Psoas muscle (tissue), 8 donors: ENCODE data around the gene SMC2. TPM values are rescaled to one million over a fixed set of nuclear protein-coding genes. Genes with fewer than 3 reads are reported as not detected.

ENCODE experiments used
- ATAC-seq, 4 donors: fragments of 200-7000 bp; cut with Tn5 transposase; one replicate each; pipeline ENCODE4 v1.9.1; 2020; ENCODE audit warnings: moderate library complexity in 3 of 4, mild to moderate bottlenecking in 2 of 4
- DNase-seq, 2 donors: peaks; one replicate each; pipeline ENCODE4 v3.0.0-alpha.2; 2020
- H3K27ac ChIP-seq: fragments of 200-600 bp; one replicate; pipeline ENCODE4 v1.8.0; 2022
- H3K27me3 ChIP-seq, 3 donors: fragments of 200-600 bp in 1 of 3; one replicate each; pipeline versions ENCODE4 v1.6.1 to v1.8.0; 2013 to 2022; ENCODE audit warnings: low read length in 2 of 3, mild to moderate bottlenecking in 2 of 3, moderate library complexity in 1 of 3; ENCODE audit not compliant: insufficient read depth in 3 of 3
- H3K36me3 ChIP-seq, 2 donors: fragments of 200-600 bp in 1 of 2; one replicate each; pipeline versions ENCODE4 v1.6.1 to v1.8.0; 2013 to 2022; ENCODE audit warnings: low read depth in 1 of 2, mild to moderate bottlenecking in 1 of 2, moderate library complexity in 1 of 2; ENCODE audit not compliant: insufficient read depth in 1 of 2
- H3K4me1 ChIP-seq: fragments of 200-600 bp; one replicate; pipeline ENCODE4 v1.8.0; 2022
- H3K4me3 ChIP-seq: fragments of 200-600 bp; one replicate; pipeline ENCODE4 v1.8.0; 2022; ENCODE audit warnings: mild to moderate bottlenecking
- H3K9me3 ChIP-seq: fragments of 200-600 bp; one replicate; pipeline ENCODE4 v1.8.0; 2022
- WGBS, 3 donors: extraction: QIAGEN DNeasy Blood & Tissue Kit; methylation state at CpG; one replicate each; pipeline versions ENCODE4 v1.1.6 to v1.1.7; 2013; 5-methylcytosine and 5-hydroxymethylcytosine counted together
- intact Hi-C, 2 donors: fragments of 100-400 bp; cut with DNase I; formaldehyde crosslinking; loops; one replicate each; pipeline versions ENCODE4 v1.11.0 to v1.14.2; 2022
- polyA plus RNA-seq, 3 donors: library from polyadenylated mRNA; stranded (reverse); fragments of 200-250 nt; gene quantifications; one replicate each; pipeline ENCODE4 v1.2.3, GENCODE V29; 2013
- total RNA-seq, 4 donors: library from RNA; stranded (reverse); fragmentation: NEBNext Ultra II Directional in 2 of 4; extraction: Animal tissue kit (Norgen Biotek cat#: 25700) in 2 of 4; gene quantifications; one replicate each; pipeline versions ENCODE4 v1.2.1 to v1.2.4, GENCODE V29; 2021 to 2023
- TF ChIP-seq, protein P1 (sequence below): fragments of 200-600 bp; IDR thresholded peaks from one replicate; pipeline ENCODE4 v1.8.0; 2022; ENCODE audit warnings: antibody characterized with exemption
- donor health status: healthy with polysubstance abuse.
- donor health status: DM: no; HTN: no; CAD: no; lungs with moderate emphysema.
- donor health status: Bipolar disorder and iron deficiency.
- donor health status: healthy.
- donor health status: DM: yes; HTN: yes; CAD: no.
- donor health status: DM: no; HTN: no; CAD: no.
- donor health status: DM: no; HTN: no; CAD: no.
- donor health status: DM: yes; HTN: yes; CAD: no.

The SMC2 gene
- total and polyA plus RNA-seq, 7 donors: 1.6 to 6.3 (median 3.2) TPM

DNA sequence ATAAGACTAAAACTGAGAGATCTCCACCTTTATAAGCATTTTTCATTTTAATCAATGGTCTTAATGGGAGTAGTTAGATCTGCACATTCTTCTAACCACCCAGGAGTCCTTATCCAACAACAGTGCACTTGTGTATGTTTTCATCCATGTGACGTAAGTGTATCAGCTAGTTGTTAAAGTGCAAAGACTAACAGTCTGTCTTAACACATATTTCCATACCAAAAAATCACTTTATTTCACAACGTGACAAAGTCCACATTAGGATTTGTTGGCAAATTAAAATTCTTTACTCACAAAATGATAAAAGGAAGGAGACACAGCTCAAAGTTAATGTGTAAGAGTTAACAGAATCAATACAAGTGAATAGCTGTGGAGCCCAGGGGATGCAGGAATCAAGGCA lies 1.9 kb upstream of the SMC2 start:
- Histone ChIP-seq H3K27me3 (no peaks in the 10 kb centered on the region), H3K36me3 (no peaks in the 10 kb centered on the region), H3K4me1 (peaks cover 22% of the 10 kb centered on the region), H3K9me3 (no peaks in the 10 kb centered on the region), H3K27ac (no peak overlapping the region), H3K4me3 (peak overlapping the region; percentile 70)
- DNase-seq (no peak), ATAC-seq (no peak)
- 46 to 50% (median 49%) methylated on average over 2 of the region's 2 CpGs for WGBS, 3 donors
- intact Hi-C loops: loop anchor here in 1 of 2 donors (10.0 kb wide), 1 partner anchor 653 kb away; the partner anchor contains the start of gene NIPSNAP3A
- TF ChIP-seq, protein P1, sequence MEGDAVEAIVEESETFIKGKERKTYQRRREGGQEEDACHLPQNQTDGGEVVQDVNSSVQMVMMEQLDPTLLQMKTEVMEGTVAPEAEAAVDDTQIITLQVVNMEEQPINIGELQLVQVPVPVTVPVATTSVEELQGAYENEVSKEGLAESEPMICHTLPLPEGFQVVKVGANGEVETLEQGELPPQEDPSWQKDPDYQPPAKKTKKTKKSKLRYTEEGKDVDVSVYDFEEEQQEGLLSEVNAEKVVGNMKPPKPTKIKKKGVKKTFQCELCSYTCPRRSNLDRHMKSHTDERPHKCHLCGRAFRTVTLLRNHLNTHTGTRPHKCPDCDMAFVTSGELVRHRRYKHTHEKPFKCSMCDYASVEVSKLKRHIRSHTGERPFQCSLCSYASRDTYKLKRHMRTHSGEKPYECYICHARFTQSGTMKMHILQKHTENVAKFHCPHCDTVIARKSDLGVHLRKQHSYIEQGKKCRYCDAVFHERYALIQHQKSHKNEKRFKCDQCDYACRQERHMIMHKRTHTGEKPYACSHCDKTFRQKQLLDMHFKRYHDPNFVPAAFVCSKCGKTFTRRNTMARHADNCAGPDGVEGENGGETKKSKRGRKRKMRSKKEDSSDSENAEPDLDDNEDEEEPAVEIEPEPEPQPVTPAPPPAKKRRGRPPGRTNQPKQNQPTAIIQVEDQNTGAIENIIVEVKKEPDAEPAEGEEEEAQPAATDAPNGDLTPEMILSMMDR: no peak

DNA sequence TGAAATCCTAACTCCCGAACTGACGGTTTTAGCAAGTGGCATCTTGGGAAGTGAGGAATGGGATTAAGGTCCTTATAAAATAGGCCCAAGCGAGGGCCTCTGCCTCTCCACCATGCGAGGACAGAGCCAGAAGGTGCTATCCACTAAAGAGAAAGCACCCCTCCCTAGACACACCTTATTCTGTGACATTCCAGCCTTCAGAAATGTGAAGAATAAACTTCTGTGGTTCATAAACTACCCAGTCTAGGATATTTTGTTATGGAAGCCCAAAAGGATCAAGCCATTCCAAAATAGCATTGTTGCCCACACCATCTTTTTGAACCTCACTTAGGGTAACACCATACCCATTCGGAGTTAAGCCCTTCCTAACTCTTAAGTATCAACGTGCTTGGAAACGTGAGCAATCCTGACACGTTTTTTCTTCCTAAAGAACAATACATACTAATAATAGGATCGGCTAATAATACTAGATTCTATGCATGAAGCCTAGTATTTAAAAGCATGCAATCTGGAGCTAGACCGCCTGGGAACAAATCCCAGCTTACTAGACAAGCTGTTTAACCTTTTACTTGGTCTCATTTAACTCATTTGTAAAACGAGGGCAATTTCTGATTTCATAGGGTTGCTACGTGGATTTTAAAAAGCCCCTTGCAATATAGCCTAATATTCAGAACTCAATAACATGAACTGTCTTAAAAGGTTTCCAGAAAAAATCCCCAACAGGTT lies 1.1 kb upstream of the SMC2 start:
- peak overlapping the region; percentile 97 for H3K27ac ChIP-seq
- H3K36me3 ChIP-seq: no peaks in the 10 kb centered on the region
- TF ChIP-seq, protein P1: no peak
- H3K4me1 ChIP-seq: peaks cover 22% of the 10 kb centered on the region
- H3K4me3 ChIP-seq: peak overlapping the region; percentile 70
- H3K9me3 ChIP-seq: no peaks in the 10 kb centered on the region
- peak in 1 of 4 donors; percentile 15 for ATAC-seq
- intact Hi-C loops: loop anchor here in 1 of 2 donors (10.0 kb wide), 1 partner anchor 652 kb away; the partner anchor contains the start of gene NIPSNAP3A
- 15 to 18% (median 16%) methylated on average over 12 of the region's 12 CpGs for WGBS, 3 donors
- H3K27me3 ChIP-seq: no peaks in the 10 kb centered on the region
- DNase-seq: no peak

DNA sequence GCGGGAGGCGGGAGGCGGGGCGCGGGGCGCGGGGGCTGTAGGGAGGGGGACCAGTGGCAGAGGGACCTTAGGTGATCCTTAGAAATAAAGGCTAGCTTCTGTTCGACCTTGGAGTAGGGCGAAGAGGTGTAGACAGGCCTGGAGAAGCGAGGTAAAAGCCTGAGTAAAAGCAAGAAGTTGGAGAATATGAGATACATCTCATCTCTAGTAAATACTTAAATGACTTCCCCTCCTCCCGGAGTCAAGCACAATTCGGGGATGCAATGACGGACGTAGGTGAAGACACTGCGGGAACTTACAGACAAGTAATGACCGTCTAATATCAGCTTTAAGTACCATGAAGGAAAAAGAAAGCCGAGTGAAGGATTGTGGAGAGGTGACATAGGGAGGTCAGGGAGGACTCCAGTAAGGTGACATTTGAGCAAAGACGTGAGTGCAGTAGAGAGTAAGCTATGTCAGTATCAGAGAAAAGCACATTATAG lies 466 bp downstream of the SMC2 start:
- Histone ChIP-seq H3K4me1 (peaks cover 22% of the 10 kb centered on the region), H3K27me3 (no peaks in the 10 kb centered on the region), H3K27ac (peak overlapping the region; percentile 97), H3K4me3 (peak overlapping the region; percentile 70), H3K36me3 (no peaks in the 10 kb centered on the region), H3K9me3 (no peaks in the 10 kb centered on the region)
- no peak for ATAC-seq
- WGBS, 3 donors: 0 to 1% (median 1%) methylated on average over 18 of the region's 18 CpGs
- intact Hi-C loops: loop anchor here in 1 of 2 donors (10.0 kb wide), 1 partner anchor 650 kb away; the partner anchor contains the start of gene NIPSNAP3A
- TF ChIP-seq, protein P1: no peak
- no peak for DNase-seq

DNA sequence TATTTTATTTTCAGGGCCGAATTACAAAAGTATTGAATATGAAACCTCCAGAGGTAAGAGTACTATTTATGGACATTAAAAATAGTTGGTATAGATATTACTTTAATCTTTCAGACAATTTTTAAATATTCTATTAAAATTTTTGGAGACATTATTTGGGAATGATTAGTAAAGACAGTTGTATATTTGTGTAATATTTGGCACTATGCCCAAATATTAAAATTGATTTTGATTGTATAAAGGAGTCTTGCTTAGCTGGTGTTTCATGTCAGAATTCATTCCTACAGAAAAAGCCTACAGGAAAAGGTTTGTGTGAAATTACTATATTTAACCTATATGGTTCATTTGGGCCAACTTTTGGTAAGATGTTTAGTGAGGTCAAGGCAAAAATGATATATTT lies 5.5 kb downstream of the SMC2 start:
- no peaks in the 10 kb centered on the region for H3K27me3 ChIP-seq
- ATAC-seq (no peak), DNase-seq (no peak)
- peaks cover 3 to 48% of the 10 kb centered on the region in 2 donors for H3K36me3 ChIP-seq
- TF ChIP-seq, protein P1: no peak
- WGBS, 3 donors: 91 to 97% (median 95%) methylated on average over 1 of the region's 1 CpG
- no peaks in the 10 kb centered on the region for H3K9me3 ChIP-seq
- no peak overlapping the region for H3K27ac ChIP-seq
- peaks cover 8% of the 10 kb centered on the region for H3K4me1 ChIP-seq
- intact Hi-C loops: loop anchor here in 1 of 2 donors (10.0 kb wide), 1 partner anchor 645 kb away; the partner anchor contains the start of gene NIPSNAP3A
- no peak overlapping the region for H3K4me3 ChIP-seq
